Osteoblast (primary cell): ENCODE measurements around the gene CEP85L. TPM values are rescaled to one million over a fixed set of nuclear protein-coding genes. Genes with fewer than 3 reads are reported as not detected.

Experiments used
- DNase-seq: peaks from one replicate; pipeline ENCODE4 v3.0.0; 2011; ENCODE audit warnings: low spot score, mixed read lengths; ENCODE audit not compliant: insufficient read length; ENCODE audit errors: missing footprints
- H2AFZ ChIP-seq: 2 replicates; pipeline ENCODE4 v1.6.0; 2011; ENCODE audit warnings: mild to moderate bottlenecking, low read length
- H3K27ac ChIP-seq: 2 replicates; pipeline ENCODE4 v1.5.1; 2011; ENCODE audit warnings: mild to moderate bottlenecking, low read depth, low read length, moderate library complexity
- H3K27me3 ChIP-seq: 2 replicates; pipeline ENCODE4 v1.6.0; 2012; ENCODE audit warnings: mild to moderate bottlenecking, control low read depth, inconsistent platforms, low read length, moderate library complexity; ENCODE audit not compliant: insufficient read depth
- H3K36me3 ChIP-seq: 2 replicates; pipeline ENCODE4 v1.5.1; 2011; ENCODE audit warnings: mild to moderate bottlenecking, low read length, control low read depth, moderate library complexity; ENCODE audit not compliant: insufficient read depth
- H3K4me1 ChIP-seq: 2 replicates; pipeline ENCODE4 v1.5.1; 2011; ENCODE audit warnings: mild to moderate bottlenecking, low read length, control low read depth, moderate library complexity; ENCODE audit not compliant: insufficient read depth
- H3K4me2 ChIP-seq: 2 replicates; pipeline ENCODE4 v1.6.0; 2011; ENCODE audit warnings: mild to moderate bottlenecking, low read length; ENCODE audit not compliant: insufficient read depth
- H3K4me3 ChIP-seq: fragments of 200-600 bp; sonication (generic); 3 replicates; pipeline ENCODE4 v1.5.1; 2012; ENCODE audit warnings: mild to moderate bottlenecking, low read length, inconsistent platforms; ENCODE audit not compliant: insufficient read depth
- H3K79me2 ChIP-seq: 2 replicates; pipeline ENCODE4 v1.6.0; 2012; ENCODE audit warnings: mild to moderate bottlenecking, low read length, control low read depth, inconsistent platforms; ENCODE audit not compliant: insufficient read depth
- H3K9me3 ChIP-seq: 2 replicates; pipeline ENCODE4 v1.5.1; 2011; ENCODE audit warnings: low read depth, low read length, control low read depth
- H4K20me1 ChIP-seq: 2 replicates; pipeline ENCODE4 v1.6.0; 2012; ENCODE audit warnings: mild to moderate bottlenecking, low read length, control low read depth; ENCODE audit not compliant: insufficient read depth
- CTCF ChIP-seq: IDR thresholded peaks from 2 replicates; pipeline ENCODE4 v1.5.1; 2011; ENCODE audit warnings: mild to moderate bottlenecking, low read depth, low read length, moderate library complexity; ENCODE audit errors: extremely low read depth
- total RNA-seq: library from RNA; depleted of rRNA; stranded (reverse); fragments of >200 nt; gene quantifications from 2 replicates; pipeline ENCODE4 v1.2.3, GENCODE V29; 2012

CEP85L gene
- total RNA-seq, 1 donor = 15.2 TPM

- Histone ChIP-seq H2AFZ (no peak overlapping the region), H4K20me1 (no peaks in the 10 kb centered on the region), H3K9me3 (no peaks in the 10 kb centered on the region), H3K4me1 (peaks cover 25% of the 10 kb centered on the region), H3K36me3 (no peaks in the 10 kb centered on the region), H3K4me3 (no peak overlapping the region), H3K4me2 (peak overlapping the region; percentile 23), H3K79me2 (no peaks in the 10 kb centered on the region), H3K27me3 (no peaks in the 10 kb centered on the region), H3K27ac (no peak overlapping the region)
- no peak for DNase-seq
- TF ChIP-seq CTCF = no peak
Observed at GRCh38 chr6:118667988-118668387, 16.6 kb upstream of the CEP85L start.

- peaks cover 25% of the 10 kb centered on the region for H3K4me1 ChIP-seq
- peak overlapping the region; percentile 64 for H3K4me3 ChIP-seq
- H4K20me1 ChIP-seq = no peaks in the 10 kb centered on the region
- H3K4me2 ChIP-seq = peak overlapping the region; percentile 77
- DNase-seq = no peak
- TF ChIP-seq CTCF = no peak
- H3K9me3 ChIP-seq = no peaks in the 10 kb centered on the region
- H3K79me2 ChIP-seq = no peaks in the 10 kb centered on the region
- H3K36me3 ChIP-seq = no peaks in the 10 kb centered on the region
- no peaks in the 10 kb centered on the region for H3K27me3 ChIP-seq
- peak overlapping the region; percentile 27 for H3K27ac ChIP-seq
- peak overlapping the region; percentile 62 for H2AFZ ChIP-seq
Observed at GRCh38 chr6:118665011-118665410, 13.6 kb upstream of the CEP85L start.

GRCh38 chr6:118663993-118664985 lies 12.9 kb upstream of the CEP85L start:
- TF ChIP-seq CTCF = no peak
- no peaks in the 10 kb centered on the region for H3K9me3 ChIP-seq
- no peaks in the 10 kb centered on the region for H4K20me1 ChIP-seq
- H2AFZ ChIP-seq = peak overlapping the region; percentile 62
- peak overlapping the region; percentile 27 for H3K27ac ChIP-seq
- peak; percentile 47 for DNase-seq
- H3K4me2 ChIP-seq = peak overlapping the region; percentile 77
- H3K36me3 ChIP-seq = no peaks in the 10 kb centered on the region
- no peaks in the 10 kb centered on the region for H3K27me3 ChIP-seq
- peaks cover 25% of the 10 kb centered on the region for H3K4me1 ChIP-seq
- peak overlapping the region; percentile 64 for H3K4me3 ChIP-seq
- H3K79me2 ChIP-seq = no peaks in the 10 kb centered on the region

- Histone ChIP-seq H2AFZ (no peak overlapping the region), H3K9me3 (no peaks in the 10 kb centered on the region), H3K79me2 (no peaks in the 10 kb centered on the region), H3K4me3 (no peak overlapping the region), H3K36me3 (no peaks in the 10 kb centered on the region), H3K4me1 (peaks cover 4% of the 10 kb centered on the region), H4K20me1 (no peaks in the 10 kb centered on the region), H3K27me3 (no peaks in the 10 kb centered on the region), H3K4me2 (no peak overlapping the region), H3K27ac (no peak overlapping the region)
- no peak for DNase-seq
- TF ChIP-seq CTCF = no peak
Observed at GRCh38 chr6:118661831-118662230, 10.4 kb upstream of the CEP85L start.
